ENCODE results near the gene TBC1D22A.

The TBC1D22A gene

DNA sequence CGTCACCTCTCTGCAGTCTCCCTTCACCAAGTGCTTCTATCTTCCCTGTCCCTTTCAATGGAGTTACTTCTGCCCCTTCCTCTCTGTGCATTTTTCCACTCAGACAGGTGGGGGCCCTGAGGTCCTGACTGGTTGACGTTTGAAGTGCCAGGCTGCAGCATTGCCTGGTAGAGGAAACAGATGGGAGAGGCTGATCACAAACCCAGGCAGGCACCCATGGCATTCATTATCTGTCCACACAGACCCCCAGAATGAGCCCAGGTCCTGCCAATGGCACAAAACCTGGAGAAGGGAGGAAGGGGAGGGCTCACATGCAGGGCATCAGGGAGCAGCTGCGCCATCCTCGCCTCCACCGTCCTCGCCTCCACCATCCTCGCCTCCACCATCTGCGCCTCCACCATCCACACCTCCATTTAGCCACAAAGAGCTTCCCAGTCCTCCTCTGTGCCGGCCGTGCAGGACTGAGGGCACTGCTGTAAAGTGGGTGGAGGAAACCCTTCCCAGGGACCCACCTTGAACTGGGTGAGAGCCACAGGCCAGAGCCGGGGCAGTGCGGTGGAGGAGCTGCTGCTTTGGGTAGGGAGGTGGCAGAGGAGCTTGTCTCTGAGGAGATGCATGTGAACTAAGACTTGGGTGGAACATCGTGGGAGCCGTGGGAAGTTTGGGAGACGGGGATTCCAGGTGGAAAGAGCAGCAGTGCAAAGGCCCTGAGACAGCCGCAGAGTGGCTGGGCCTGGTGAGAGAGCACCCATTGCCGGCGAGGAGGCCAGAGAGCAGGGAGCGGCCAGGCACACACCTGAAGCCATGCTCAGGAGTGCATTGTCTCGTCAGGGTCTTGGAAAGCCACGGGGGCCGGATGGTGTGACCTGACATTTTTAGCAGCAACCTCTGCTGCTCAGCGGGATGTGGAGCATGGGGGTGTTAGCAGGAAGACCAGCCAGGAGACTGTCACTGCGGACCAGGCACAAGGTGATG is 145.1 kb downstream of the TBC1D22A start:
- TF ChIP-seq, protein P1, sequence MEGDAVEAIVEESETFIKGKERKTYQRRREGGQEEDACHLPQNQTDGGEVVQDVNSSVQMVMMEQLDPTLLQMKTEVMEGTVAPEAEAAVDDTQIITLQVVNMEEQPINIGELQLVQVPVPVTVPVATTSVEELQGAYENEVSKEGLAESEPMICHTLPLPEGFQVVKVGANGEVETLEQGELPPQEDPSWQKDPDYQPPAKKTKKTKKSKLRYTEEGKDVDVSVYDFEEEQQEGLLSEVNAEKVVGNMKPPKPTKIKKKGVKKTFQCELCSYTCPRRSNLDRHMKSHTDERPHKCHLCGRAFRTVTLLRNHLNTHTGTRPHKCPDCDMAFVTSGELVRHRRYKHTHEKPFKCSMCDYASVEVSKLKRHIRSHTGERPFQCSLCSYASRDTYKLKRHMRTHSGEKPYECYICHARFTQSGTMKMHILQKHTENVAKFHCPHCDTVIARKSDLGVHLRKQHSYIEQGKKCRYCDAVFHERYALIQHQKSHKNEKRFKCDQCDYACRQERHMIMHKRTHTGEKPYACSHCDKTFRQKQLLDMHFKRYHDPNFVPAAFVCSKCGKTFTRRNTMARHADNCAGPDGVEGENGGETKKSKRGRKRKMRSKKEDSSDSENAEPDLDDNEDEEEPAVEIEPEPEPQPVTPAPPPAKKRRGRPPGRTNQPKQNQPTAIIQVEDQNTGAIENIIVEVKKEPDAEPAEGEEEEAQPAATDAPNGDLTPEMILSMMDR (IDR thresholded peaks at IDR 0.05; ENCODE audit: extremely low read depth, missing control alignments) = no peak

DNA sequence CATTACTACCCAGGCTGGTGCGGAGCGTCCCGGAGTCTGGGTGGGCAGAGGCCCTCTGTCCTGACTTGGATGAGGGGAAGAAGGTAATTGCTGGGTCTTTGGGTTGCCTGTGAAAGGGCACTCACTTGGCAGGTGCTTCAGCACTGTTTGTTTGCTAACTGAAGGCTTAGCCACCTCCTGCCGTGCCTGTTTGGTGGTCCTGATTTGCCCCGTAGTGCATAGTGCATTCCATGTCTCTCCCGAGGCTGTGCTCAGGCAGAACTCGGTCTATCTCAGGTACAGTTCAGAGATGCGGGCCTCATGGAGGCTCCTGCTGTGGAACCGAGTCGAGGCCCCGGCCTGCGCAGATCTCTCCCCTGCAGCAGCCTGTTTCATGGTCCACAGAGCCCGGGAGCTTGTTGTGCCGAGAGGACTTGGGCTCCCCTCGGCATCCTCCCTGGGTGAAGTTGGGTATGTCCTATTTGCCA is 146.2 kb downstream of the TBC1D22A start:
- no peak for DNase-seq (ENCODE audit: low spot score)
- TF ChIP-seq, protein P1 (IDR thresholded peaks at IDR 0.05; ENCODE audit: extremely low read depth, missing control alignments) = no peak

More for the DNA sequence above, 145.1 kb downstream of the TBC1D22A start:
- DNase-seq (ENCODE audit: low spot score) = no peak

DNA sequence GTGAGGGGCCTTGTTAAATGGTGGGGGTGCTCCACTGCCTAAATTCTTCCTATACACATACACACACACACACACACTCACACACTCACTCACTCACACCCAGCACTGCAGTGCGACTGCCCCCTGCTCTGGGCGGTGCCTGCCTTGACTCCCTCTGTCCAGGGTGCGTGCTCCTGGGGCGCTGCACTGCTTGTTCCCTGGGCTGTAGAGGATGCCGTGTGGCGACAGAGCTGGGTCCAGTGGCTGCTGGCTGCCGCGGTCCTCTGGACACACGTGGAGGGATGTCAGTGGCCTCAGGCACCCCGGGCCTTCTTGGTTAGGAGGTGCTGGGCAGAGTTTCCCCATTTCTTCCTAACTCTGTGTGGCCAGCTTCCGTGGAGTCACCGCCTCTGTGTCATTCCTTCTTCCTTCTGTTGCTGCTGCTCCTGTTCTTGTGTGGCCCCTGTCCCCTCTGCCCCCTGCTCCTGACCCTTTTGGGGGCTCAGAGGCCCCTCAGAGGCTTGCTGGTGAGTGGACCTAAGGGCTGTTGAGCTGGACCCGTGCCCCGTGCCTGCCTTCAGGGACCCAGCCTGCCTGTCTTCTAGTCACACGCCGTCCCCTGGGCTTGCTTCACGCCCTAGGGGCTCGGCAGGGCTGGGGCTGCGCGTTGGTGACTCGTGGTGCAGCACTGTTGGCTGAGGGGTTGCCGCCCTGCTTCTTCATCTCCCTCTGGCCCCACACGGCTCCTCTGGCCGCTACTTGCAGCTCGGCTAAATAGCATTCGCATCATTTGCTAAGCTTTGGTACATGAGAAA is 147.0 kb downstream of the TBC1D22A start:
- DNase-seq (ENCODE audit: low spot score) = no peak
- TF ChIP-seq, protein P1 (IDR thresholded peaks at IDR 0.05; ENCODE audit: extremely low read depth, missing control alignments) = no peak

DNA sequence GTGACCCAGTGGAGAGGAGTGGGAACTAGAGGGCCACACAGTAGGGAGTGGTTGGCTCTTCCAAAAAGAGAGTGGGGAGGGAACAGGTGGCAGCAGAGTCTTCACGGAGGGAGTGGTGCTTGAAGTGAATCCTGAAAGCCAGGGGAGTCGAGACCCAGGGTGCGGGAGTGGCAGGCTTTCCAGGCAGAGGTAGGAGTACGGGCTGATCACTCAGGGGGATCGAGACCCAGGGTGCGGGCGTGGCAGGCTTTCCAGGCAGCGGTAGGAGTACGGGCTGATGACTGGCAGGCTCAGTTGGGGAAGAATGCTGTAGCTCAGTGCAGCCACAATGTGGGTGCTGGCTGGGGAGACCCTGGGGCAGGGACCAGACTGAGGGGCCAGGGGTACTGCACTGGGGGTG is 148.2 kb downstream of the TBC1D22A start:
- TF ChIP-seq, protein P1 (IDR thresholded peaks at IDR 0.05; ENCODE audit: extremely low read depth, missing control alignments) = no peak
- DNase-seq (ENCODE audit: low spot score) = no peak

DNA sequence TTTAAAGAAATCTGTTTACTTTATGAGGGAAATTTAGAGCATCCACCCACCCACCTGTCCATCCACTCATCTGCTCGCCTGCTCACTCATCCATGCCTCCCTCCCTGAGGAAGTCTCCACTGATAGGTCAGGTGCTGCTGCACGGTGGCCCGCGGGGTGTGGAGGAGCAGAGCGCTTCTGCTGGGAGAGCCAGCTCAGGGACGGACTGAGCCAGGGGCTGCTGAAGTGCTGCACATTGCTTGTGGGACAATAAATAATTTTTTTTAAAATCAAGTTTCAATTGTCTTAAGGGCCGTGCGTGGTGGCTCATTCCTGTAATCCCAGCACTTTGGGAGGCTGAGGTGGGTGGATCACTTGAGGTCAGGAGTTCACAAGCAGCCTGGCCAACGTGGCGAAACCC is 148.9 kb downstream of the TBC1D22A start:
- TF ChIP-seq, protein P1 (IDR thresholded peaks at IDR 0.05; ENCODE audit: extremely low read depth, missing control alignments) = no peak
- DNase-seq (ENCODE audit: low spot score) = no peak

DNA sequence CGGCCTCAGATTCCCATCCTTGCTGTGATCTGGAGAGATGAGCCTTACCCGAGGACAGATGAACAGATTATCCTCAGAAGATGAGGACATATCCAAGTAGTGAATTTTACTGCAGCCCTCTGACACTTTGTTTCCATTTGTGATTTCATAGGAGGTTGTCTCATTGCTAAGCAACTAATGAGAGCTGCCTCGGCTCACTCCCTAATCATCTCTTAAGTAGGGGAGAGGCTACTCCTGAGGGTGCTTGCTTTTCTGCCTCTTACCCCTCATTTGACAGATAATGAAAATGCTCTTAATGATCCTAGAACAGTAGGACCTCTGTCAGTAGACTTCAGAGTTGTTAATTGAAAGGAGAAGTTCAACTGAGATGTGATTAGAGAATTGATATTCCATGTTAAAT is 150.9 kb downstream of the TBC1D22A start:
- TF ChIP-seq, protein P1 (IDR thresholded peaks at IDR 0.05; ENCODE audit: extremely low read depth, missing control alignments) = no peak
- no peak for DNase-seq (ENCODE audit: low spot score)

DNA sequence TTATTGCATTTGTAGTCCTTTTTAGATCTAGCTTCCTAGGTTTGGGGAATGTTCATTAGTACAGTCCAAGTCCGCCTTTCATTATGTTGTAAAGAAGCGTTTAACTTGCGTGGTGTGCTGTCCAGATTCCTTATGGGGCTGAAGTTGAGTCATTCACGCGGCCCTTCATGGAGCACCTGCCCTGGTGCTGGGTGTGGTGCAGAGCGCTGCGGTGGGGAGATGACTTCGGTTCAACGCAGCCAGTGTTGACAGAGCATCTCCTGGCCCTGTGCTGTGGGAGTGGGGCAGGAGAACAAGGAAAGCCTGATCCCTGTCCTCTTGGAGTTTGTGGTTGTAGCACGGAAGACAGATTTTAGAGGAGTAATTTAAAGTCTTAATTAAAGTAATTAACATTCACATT is 152.0 kb downstream of the TBC1D22A start:
- TF ChIP-seq, protein P1 (IDR thresholded peaks at IDR 0.05; ENCODE audit: extremely low read depth, missing control alignments) = no peak
- no peak for DNase-seq (ENCODE audit: low spot score)
